ENCODE measurements around the gene NECAB2. TPM values are rescaled to one million over a fixed set of nuclear protein-coding genes. Genes with fewer than 3 reads are reported as not detected.

Gene NECAB2
- total RNA-seq, 1 donor from 2014 or later: 0.39 TPM

DNA sequence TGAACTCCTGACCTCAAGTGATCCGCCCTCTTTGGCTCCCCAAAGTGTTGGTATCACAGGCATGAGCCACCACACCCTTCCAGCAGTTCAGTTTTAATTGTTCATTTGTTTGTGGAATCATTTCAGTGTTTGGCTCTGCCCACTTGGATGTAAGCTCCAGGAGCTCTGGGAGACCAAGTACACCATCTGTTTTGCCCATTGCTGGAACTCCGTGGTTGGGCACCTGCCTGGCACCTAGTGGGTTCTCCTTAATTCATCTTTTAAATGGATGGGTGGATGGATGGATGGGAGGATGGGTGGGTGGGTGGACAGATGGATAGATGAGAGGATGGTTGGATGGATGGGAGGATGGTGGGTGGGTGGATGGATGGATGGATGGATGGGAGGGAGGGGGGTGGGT is 953 bp upstream of the NECAB2 start:
- no peak for DNase-seq

DNA sequence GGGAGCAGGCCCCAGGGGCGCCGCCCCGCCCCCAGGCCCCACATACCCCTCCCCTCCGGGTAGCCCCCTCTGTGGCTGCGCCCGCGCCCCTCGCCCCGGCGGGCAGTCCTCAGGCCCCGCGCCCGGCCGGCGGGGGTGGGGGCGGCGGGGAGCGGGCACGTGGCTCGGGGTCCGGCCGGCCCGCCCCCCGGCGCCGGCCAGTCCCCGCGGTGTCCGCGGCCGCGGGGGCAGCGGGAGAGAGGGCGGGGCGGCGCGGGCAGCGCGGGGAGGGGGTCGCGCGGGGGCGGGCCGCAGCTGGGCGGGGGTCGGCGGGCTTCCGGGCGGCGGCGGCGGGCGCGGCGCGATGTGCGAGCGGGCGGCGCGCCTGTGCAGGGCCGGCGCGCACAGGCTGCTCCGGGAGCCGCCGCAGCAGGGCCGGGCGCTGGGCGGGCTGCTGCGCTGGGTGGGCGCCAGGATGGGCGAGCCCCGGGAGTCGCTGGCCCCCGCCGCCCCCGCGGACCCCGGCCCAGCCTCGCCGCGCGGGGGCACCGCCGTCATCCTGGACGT is 335 bp downstream of the NECAB2 start:
- DNase-seq: no peak

DNA sequence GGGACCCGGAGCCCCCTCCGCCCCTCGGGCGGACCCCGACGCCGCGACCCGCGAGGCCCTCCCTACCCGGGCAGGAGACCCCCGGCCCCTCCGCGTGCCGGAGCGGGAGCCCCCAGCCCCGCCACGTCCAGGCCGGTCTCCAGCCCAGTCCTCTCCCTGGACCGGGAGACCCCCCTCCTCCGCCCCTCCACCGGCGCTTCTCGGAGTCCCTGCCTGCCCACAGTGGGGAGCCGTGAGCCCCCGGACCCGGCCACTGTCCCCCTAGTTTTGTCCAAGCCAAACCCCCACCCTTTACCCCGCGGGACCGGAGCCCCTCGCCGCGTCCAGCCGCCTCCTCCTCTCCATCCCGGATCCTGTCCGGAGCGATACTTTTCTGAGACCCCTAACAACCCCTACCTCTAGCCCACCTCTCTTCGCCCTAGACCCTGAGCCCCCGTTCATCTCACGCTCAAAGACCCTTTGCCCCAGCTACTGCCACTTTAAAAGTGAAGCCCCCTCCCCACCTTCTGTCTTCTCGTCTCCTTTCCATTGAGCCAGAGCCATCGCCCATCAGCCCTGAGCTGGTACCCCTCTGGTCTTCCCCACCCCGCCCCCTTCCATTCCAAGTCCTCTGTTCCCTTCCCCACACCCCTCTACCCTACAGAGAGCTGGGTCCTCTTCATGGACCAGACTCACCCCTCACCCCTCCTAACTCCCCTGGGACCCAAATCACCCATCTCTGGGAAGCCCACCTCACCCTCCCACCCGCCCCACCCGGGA is 1.0 kb downstream of the NECAB2 start:
- no peak for DNase-seq

DNA sequence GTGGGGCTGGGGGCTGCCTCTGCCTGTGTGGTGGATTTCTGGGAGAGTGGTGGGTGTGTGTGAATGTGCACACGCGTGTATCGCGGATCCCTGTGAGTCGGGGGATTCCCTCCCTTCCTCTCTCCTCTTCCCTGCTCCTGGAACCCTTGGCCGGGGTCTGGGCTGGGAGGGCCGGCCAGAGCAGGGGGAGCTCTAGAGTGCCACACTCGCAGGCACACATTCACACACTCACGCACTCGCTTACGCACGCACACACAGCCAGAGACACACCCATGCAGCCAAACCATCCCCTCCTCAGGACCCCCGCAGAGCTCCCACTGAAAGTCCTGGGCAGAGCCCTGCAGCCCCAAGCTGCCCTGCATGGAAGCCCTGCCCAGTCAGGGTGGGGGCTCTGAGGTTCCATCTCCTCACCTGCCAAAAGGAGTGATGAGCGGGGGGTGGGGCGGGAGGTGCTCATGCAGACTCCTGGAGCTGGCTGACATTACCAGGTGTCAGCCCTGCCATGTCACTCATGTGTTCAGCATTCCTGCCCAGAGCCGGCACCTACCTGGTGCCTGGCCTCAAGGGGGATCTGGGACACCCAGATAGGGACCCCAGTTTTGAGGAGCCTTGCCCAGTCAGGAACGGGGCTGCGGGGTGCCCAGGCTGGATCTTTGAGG is 1.9 kb downstream of the NECAB2 start:
- DNase-seq: no peak

DNA sequence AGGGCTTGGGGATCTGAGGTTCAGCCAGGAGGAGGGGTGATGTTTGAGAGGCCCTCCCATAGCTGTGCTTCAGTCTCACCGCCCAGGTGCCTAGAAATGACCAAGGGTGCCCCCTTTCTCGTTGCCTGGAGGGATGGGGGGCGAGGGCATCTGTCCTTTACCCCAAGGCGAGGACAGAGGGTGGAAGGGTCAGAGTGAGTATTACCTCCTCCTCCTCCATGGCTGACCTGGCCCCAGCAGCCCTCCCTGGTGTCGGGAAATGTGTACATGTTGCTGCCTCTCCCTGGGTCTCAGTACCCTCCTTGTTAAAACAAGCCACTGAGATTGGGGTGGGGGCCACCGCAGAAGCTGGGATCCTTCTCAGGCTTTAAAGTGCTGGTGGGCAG is 2.4 kb downstream of the NECAB2 start:
- no peak for DNase-seq

DNA sequence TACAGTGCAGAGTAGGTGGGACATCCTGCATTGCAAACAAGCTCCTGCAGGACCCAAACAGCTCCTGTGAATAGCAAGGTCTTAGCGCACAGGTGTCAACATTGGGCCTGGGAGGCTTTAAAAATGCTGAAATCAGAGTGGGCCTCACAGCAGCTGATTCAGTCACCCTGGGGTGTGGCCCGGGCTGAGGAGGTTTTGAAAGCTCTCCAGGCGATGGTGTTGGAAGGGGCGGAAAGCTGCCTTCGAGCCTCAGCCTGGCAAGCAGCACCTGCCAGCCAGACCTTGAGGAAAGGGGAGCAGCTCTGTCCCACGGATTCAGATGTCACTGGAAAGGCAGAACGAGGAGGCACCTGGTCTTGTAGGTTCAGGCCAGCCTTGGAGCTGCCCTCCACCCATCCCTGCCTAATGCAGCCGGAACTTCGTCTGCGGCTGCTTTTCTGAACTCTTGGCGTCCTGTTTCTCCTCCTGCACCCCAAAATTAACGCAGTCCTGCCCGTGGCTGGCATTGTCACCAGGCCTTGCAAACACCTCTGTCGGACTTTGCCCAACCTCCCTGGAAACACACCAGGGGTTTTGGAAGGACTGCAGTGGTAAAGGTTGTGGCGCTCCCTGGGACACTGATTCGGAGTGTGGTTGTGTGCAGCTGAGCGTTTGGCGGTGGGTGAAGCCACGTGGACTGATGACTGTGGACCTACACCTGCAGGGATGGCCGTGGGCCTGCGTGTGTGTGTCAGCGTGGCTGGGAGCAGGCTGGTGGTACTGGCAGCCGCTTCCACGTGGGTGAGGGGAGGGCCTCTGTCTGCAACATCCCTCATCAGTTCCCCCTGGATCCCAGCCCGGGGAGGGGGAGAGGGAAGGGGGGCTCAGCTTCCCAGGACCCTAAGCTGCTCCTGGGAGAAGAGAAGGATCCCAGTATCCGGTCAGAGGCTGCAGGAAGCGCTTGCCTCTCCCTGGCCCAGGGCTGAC is 3.4 kb downstream of the NECAB2 start:
- no peak for DNase-seq

DNA sequence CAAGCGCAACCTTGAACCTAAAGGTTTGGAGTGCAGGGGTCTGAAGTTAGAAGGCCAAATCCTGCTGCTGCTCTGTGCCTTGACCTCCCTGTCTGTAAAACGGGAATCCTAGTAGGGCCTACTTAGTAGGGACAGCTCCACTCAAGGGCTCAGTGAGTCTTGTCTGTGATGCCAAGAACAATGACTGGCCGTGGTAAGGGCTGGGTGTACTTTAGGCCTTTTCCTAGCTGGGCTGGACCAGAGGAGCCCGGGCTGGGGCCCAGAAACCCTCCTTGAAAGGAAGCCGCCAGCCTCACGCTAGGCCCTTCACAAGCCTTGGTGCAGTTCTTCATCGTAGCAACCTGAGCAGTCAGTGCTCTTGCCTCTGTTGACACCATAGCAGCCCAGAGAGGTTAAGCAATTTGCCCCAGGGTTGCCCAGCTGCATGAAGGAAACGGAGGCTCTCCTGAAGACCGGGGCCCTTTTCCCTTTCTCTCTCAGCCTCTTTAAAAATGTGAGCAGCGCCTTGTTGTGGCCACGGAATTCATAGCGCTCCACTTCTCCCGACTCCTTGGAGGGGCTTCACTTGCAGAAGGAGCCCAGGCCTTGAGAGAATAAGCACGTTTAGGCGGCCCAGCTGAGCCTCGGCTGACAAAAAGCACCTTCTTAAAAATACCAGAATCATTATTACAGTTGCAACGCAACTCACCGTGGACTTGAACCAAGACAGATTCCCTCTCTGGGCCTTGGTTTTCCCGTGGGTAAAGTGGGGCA is 4.4 kb downstream of the NECAB2 start:
- DNase-seq: no peak

DNA sequence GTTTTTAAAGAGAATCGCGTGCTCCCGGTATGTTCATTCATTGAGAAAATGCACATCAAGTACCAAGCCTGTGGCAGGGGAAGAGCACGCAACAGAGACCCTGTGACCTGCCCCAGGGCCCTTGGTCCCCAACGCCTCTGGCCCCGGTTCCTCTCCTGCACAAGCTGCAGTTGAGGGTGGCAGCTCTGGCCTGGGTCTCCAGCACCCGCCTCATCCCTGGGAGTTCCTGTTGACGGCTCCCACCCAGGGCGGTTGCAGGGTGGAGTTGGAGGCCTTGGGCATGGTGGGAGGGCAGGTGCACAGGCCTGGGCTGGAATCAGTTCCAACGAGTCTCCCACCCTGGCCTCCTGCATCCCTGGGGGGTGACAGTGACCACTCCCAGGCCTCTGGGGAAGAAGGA is 5.0 kb downstream of the NECAB2 start:
- no peak for DNase-seq

DNA sequence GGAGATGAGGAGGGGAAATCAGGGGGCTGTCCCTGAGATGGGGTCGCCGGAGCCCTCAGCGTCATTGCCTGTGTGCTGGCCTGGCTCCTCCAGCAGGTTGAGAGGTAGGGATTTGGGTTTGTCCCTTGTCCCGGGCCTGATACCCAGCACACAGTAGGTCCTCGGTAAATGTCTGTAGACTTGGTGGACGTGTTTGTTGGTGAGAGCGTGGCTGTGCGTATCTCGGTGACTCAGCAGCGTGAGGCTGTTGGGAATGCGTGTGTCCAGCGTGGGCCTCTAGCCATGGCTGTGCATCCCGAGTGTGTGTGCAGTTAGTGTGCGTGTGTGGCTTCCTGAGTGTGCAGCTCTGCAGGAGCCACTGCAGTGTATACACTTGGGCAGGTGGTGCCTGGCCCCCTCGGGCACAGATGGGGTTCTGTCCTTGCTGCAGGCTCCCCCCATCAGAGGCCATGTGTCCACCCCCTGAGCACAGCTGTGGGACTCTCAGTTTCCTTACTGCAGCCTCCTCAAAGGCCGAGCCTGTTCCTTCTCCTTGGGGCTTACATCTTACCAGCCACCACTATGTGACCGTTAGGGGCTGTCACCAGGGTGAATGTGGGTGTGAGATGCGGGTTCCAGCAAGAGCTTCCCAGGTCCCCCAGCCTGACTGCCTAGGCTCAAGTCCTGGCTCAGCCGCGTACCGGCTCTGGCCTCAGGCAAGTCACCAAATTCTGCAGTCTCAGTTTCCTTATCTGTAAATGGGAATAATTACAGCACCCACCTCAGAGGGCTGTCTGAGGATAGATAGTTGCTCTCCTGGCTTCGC is 5.7 kb downstream of the NECAB2 start:
- DNase-seq: no peak

DNA sequence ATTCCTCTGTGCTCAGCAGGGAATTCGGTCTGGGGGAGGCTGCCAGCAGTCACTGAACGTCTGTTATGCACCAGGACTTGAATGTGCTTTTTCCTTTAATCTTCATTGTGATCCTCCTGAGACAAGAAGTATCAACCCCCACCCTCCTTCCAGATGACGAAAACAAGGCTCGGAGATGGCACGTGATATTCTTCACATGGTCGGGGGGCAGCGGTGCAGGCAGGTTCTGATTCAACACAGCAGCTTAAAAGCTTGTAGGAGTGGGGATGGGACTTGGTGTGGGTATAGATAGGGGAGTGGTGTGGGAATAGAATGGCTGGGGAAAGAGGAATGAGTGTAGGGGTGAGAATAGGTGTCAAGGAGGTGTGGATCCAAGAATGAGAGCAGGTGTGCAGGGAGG is 6.4 kb downstream of the NECAB2 start:
- DNase-seq: no peak

DNA sequence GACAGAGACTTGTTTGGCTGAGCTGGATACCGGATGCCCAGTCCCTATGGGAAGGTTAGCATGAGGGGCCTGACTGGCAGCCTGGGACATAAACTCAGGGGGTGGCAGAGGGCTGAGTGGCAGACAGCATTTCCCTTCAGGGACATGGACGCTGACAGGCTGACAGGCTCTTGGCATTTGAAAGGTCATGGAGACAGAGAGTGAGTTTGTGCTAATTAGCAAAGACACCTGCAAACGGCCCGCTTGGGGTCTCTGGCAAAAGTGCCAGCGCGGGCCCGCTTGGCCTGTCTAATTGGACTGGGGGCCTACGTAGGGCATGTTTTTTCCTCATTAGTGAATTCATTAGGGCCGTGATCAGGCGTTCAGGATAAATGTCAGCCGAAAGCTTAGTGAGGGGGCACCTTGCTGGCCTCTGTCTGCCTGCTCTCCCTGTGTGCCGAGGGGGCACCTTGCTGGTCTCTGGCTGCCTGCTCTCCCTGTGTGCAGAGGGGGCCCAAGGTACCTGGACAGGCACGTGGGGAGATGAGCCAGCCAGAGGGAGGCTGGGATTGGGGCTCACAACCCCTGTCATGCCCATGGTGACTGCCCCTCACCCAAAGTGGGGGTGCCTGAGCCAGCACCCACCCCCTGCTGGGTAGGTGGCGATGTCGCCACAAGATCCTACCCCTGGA is 7.7 kb downstream of the NECAB2 start:
- no peak for DNase-seq

DNA sequence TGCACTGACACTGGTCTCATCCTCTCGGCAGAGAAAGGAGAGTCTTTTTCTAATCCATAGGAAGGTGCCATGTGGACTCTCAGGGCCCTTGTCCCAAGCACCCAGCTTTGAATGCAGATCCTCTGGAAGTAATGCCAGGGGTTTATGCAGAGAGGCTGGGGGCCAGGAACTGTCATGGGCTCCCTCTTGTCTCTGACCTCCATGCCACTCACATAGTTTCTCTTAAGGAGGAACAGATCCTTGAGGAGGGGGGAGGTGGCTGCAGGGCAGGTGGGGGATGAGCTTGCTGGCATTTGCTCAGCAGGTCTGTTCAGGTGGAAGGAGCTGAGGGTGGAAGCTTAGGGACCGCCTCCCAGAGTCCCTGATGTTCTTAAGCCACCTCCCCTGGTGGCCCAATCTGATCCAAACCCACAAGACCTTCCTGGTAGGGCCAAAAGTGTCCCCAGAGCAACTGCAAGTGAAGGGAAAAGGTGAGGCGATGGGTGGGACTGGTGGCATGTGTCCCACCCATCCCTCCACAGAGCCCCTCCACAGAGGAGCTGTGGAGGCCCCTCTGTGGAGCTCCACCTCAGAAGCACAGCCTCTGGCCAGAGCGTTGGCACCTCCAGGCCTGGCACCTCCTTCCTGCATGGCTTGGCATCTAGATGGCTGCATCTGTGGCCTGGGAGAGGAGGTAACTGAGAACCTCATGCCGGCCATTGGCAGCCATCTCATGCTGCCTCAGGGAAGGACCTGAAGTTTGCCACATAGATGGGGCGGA is 9.2 kb downstream of the NECAB2 start:
- DNase-seq: no peak

DNA sequence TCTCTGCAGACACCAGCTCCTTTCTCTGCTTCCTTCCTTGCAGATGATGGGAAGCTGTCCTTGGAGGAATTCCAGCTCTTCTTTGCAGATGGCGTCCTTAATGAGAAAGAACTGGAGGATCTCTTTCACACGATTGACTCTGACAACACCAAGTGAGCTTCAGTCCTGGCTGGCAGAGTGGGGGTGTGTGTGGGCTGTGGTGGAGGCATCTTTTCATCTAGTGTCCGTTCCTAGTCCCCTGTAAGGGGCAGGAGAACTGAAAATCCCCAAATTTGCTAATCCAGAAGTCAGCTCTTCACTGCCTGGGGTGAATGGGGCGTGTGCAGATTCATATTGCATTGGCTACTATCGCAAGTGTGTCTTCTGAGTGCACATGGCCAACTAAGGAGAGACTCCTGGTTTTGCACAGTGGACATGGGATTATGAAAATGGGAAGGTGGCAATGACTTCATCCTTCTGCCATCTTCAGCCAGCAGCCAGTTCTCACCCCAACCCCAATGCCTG is 10.4 kb downstream of the NECAB2 start:
- DNase-seq: no peak

DNA sequence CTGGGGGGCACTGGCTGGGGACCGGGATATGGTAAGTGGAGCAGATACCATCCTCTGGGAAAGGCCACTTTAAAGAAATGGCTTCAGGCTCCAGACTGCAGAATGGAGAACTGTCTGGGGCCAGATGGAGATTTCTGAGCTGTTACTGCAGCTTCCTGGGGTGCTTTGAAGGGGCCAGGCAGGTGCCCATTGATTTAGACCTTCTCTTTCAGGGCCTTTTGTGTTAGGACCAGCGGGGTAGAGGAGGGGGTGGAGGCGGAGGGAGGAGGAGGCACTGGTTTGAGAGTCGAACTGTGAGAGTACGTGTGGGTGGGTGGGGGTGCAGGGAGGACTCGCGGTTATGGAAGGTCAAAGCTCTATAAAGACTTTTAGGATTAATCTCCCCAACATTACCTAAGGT is 11.4 kb downstream of the NECAB2 start:
- no peak for DNase-seq

DNA sequence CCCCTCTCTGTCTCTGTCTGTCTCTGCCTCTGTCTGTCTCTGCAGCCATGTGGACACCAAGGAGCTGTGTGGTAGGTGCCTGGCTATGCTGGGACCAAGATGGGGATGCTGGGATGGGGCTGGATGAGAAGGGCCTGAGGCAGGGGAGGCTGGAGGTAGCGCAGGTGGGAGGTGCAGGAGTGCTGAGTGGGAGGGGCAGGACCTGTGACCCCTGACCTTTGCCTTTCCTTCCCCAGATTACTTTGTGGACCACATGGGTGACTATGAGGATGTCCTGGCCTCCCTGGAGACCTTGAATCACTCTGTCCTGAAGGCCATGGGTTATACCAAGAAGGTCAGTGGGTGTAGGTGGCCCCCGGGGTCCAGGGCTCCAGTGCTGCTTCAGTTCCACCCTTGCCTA is 12.8 kb downstream of the NECAB2 start:
- DNase-seq: no peak

DNA sequence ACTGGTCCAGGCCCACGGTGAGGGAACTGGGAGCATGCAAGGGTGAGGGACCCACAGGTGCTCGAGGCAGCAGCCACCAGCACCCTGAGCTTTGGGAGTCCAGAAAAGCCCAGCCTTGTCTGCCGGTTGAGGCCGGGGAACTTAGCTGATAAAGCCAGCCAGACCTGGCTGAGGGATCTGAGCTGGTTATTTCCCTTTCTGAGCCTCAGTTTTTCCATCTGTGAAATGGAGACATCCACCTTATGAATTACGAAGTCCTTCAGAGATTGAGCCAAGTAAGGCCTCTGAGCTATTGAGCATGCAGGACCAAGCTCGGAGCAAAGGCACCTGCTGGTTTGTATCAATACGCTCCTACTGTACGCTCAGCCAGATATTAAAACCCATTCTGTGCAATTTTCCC is 13.8 kb downstream of the NECAB2 start:
- no peak for DNase-seq

DNA sequence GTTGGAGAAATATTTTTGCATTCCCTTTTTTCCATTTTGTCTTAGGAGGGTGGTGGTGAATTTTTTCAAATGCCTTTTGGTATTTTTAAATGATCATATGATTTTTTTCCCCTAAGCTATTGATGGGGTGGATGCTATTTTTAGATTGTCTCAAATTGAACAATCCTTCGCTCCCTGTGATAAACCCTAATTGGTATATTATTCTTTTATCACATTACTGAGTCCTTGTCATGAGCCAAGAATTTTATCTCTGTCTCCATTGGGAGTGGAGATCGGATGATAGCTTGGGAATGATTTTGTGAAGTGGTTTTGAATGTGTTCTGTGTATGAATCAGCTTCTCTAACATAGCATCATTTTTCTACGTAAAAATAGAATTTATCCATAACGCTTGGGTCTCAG is 15.4 kb downstream of the NECAB2 start:
- DNase-seq: no peak

DNA sequence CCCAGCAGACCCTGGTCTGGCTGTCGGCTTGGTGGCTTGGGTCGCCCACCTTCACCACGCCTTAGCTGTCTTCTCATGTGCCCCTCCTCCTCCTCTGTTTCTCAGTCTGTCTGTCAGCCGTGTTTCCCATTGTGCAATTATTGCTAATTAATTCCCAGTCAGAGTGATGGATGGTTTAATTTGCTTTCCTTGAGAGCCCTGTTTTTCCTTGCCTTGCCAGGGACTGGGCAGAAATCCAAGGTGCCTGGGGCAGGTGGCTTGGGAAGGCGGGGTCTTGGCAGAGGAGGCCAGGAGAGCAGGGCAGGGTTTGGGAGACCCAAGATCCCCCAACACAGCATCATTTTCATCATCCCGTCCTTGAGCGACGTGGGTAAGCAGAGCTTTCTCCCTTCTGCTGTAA is 21.3 kb downstream of the NECAB2 start:
- DNase-seq: no peak

DNA sequence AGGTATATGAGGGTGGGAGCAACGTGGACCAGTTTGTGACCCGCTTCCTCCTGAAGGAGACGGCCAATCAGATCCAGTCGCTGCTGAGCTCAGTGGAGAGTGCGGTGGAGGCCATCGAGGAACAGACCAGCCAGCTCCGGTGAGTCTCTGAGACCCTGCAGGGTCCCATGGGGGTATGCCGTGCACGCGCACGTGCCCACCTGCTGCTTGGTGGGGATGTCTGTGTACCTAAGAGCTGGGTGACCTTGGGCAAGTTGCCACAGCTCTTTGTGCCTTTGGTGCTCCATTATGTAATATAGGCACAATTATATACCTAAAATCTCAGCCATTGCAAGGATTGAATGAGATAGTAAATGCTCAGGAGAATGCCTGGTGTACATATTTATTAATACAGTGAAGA is 22.4 kb downstream of the NECAB2 start:
- DNase-seq: no peak

DNA sequence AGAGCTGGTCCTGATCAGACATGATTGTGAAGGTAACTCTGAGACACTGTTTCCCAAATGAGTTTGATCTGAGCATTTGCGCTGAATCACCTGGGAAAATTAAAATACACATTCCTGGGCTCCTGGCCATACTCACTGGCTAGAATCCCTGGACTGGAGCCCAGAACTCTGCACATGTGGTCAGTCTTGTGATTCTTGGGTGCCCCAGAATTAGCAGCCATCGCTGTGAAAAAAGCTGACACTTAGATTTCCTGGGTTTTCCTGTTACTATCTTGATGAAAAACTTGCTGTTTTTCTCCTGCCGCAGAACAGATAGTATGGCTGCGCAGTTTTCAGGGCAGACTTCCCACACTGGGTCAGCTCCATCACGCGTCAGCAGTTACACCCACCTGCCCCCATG is 24.6 kb downstream of the NECAB2 start:
- DNase-seq: no peak

Data from skin of body (tissue), 2 donors.